ENCODE data around the gene MZT2B. TPM values are rescaled to one million over a fixed set of nuclear protein-coding genes. Genes with fewer than 3 reads are reported as not detected.
"Not testable (repeated sequence)": the region's sequence is repeated elsewhere in the genome, so short reads cannot be mapped to it uniquely, and the experiment has no call there.

MZT2B gene
- total and polyA plus RNA-seq, 4 experiments from 2014 or later: 184 to 207 (median 202) TPM

- no peaks in the 10 kb centered on the region for H3K27me3 ChIP-seq (ENCODE audit: insufficient read depth, low read length)
- H3K4me1 Mint-ChIP-seq: peaks cover 11 to 47% (median 23%) of the 10 kb centered on the region in 4 donors
- DNase-seq: peak; percentile 97 to 98 (median 98)
- H3K4me3 Mint-ChIP-seq: peak within 1 kb of the TSS; percentile 90 to 97 (median 91)
- intact Hi-C loops (cut with micrococcal nuclease): loop anchor here (1.0 to 5.0 kb wide), 6 partner anchors 37 to 1311 kb away; partner anchors contain the start of genes CCDC74B, IMP4, MZT2A and PLEKHB2
- no peaks in the 10 kb centered on the region for H3K36me3 ChIP-seq (ENCODE audit: insufficient read depth, low read length)
- H3K27ac ChIP-seq (ENCODE audit: low read depth, low read length): peak within 1 kb of the TSS; percentile 90
- H3K4me3 ChIP-seq (ENCODE audit: low read length in 2 of 2): peak within 1 kb of the TSS; percentile 81 to 97
- H3K4me1 ChIP-seq (ENCODE audit: insufficient read depth, low read length): peaks cover 28% of the 10 kb centered on the region
- CTCF ChIA-PET (ENCODE audit: partially characterized antibody): interaction anchor here (0.8 to 2.4 kb wide), 8 partner anchors 150 to 1311 kb away, joined by 3 to 32 read pairs (median 3); partner anchors contain the start of genes IMP4 and MZT2A
- H3K27ac Mint-ChIP-seq: peak within 1 kb of the TSS; percentile 94 to 98 (median 96)
- POLR2A ChIA-PET (ENCODE audit: partially characterized antibody): interaction anchor here (0.7 to 5.1 kb wide), 11 partner anchors 11 to 1312 kb away, joined by 3 to 98 read pairs (median 3); partner anchors contain the start of gene IMP4
- H3K9me3 Mint-ChIP-seq: no peaks in the 10 kb centered on the region
- H3K27me3 Mint-ChIP-seq: no peaks in the 10 kb centered on the region
- peaks cover under 1 to 9% of the 10 kb centered on the region in 2 donors for H3K36me3 Mint-ChIP-seq
- H3K9me3 ChIP-seq (ENCODE audit: control insufficient read depth in 1 of 2, low read length in 2 of 2): no peaks in the 10 kb centered on the region
These were observed 660 bp upstream of the MZT2B start, which contains the start of gene SMPD4 for GRCh38 chr2:130181325-130181879. Gene SMPD4, minus strand, starts transcription at chr2:130181602. Its CDS starts 5,010 bp downstream, at chr2:130176592.

- Mint-ChIP-seq H3K27ac (peak overlapping the region; percentile 42 to 82 (median 71)), H3K4me3 (peak overlapping the region; percentile 62 to 83 (median 70)), H3K4me1 (peaks cover 7 to 42% (median 20%) of the 10 kb centered on the region in 4 donors)
- peaks cover 28% of the 10 kb centered on the region for H3K4me1 ChIP-seq (ENCODE audit: insufficient read depth, low read length)
- intact Hi-C loops (cut with micrococcal nuclease): loop anchor here (5.0 kb wide), 2 partner anchors 614 to 924 kb away; partner anchors contain the start of gene PLEKHB2
- peak overlapping the region; percentile 90 for H3K27ac ChIP-seq (ENCODE audit: low read depth, low read length)
- H3K36me3 ChIP-seq (ENCODE audit: insufficient read depth, low read length); H3K9me3 Mint-ChIP-seq; H3K36me3 Mint-ChIP-seq; H3K9me3 ChIP-seq (ENCODE audit: control insufficient read depth in 1 of 2, low read length in 2 of 2); DNase-seq; H3K27me3 Mint-ChIP-seq; H3K27me3 ChIP-seq (ENCODE audit: insufficient read depth, low read length): not testable (repeated sequence)
- CTCF ChIA-PET (ENCODE audit: partially characterized antibody): interaction anchor here (2.4 kb wide), 1 partner anchor 160 kb away, joined by 32 read pairs; the partner anchor contains the start of gene IMP4
- H3K4me3 ChIP-seq (ENCODE audit: low read length in 2 of 2): peak overlapping the region in 1 of 2 donors; percentile 47
- POLR2A ChIA-PET (ENCODE audit: partially characterized antibody): interaction anchor here (2.7 to 5.1 kb wide), 2 partner anchors 159 to 1310 kb away, joined by 14 to 98 read pairs; partner anchors contain the start of gene IMP4
These were observed 907 bp downstream of the MZT2B start for GRCh38 chr2:130182826-130183511.

DNA sequence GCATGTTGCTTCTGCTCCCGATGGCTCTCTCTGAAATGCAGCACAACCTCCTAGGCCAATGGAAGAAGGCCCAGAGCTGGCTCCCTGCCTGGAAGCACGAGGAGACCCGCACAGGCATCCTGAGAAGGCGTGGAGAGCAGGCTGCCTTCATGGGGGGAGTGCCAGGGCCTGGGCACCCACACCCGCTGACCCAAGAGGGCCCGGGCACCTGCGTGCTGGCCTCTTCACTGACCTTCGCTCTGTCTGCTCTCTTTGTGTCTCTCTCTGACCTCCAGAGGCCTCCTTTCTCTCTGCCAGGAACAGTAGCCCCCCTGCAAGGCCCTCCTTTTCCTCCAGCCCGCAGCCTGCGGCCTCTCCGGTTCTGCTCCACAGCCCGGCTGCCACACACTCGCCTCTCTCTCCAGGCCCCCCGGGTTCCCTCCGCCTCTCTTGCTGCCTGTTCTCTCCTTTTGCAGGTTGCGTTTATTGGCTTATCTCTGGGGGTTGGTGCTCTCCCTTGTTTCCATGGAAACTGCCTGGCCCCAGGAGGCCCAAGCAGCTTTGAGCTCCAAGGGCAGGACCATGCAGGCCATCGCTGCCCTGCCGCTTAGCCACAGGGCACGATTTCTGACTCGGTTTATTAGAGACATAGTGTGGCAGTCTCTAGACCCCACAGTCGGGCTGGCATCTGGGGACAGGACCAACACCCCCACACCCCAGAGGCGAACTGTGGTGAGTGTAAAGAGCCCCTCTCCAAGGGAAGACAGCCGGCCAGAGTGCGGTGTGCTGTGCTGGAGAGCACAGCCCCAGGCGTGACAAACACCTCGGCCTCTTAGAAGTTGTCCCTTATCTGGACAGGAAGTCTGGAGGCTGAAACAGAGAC lies 1.7 kb downstream of the MZT2B start:
- H3K4me3 ChIP-seq (ENCODE audit: low read length in 2 of 2): peak overlapping the region in 1 of 2 donors; percentile 47
- POLR2A ChIA-PET (ENCODE audit: partially characterized antibody): no interaction called here
- peaks cover 28% of the 10 kb centered on the region for H3K4me1 ChIP-seq (ENCODE audit: insufficient read depth, low read length)
- H3K36me3 ChIP-seq (ENCODE audit: insufficient read depth, low read length): no peaks in the 10 kb centered on the region
- Mint-ChIP-seq H3K4me3 (peak overlapping the region; percentile 66 to 84 (median 76)), H3K27ac (peak overlapping the region in 6 of 7 donors; percentile 42 to 87 (median 68)), H3K4me1 (peaks cover 4 to 40% (median 18%) of the 10 kb centered on the region in 4 donors), H3K9me3 (no peaks in the 10 kb centered on the region), H3K36me3 (peaks cover 0 to 3% of the 10 kb centered on the region in 2 donors), H3K27me3 (no peaks in the 10 kb centered on the region)
- peak overlapping the region; percentile 90 for H3K27ac ChIP-seq (ENCODE audit: low read depth, low read length)
- no peaks in the 10 kb centered on the region for H3K9me3 ChIP-seq (ENCODE audit: control insufficient read depth in 1 of 2, low read length in 2 of 2)
- intact Hi-C loops (cut with micrococcal nuclease): loop anchor here (5.0 kb wide), 2 partner anchors 614 to 924 kb away; partner anchors contain the start of gene PLEKHB2
- CTCF ChIA-PET (ENCODE audit: partially characterized antibody): no interaction called here
- no peak for DNase-seq
- no peaks in the 10 kb centered on the region for H3K27me3 ChIP-seq (ENCODE audit: insufficient read depth, low read length)

GRCh38 chr2:130185436-130185835 lies 3.4 kb downstream of the MZT2B start:
- no peaks in the 10 kb centered on the region for H3K9me3 ChIP-seq (ENCODE audit: control insufficient read depth in 1 of 2, low read length in 2 of 2)
- H3K4me3 ChIP-seq (ENCODE audit: low read length in 2 of 2): no peak overlapping the region
- intact Hi-C loops (cut with micrococcal nuclease): no loop called here
- H3K4me1 Mint-ChIP-seq: peaks cover 4 to 35% (median 17%) of the 10 kb centered on the region in 4 donors
- POLR2A ChIA-PET (ENCODE audit: partially characterized antibody): interaction anchor here (1.1 kb wide), 1 partner anchor 157 kb away, joined by 3 read pairs; the partner anchor contains the start of gene IMP4
- CTCF ChIA-PET (ENCODE audit: partially characterized antibody): no interaction called here
- H3K27ac ChIP-seq (ENCODE audit: low read depth, low read length): no peak overlapping the region
- H3K27ac Mint-ChIP-seq: peak overlapping the region in 3 of 7 donors; percentile 22 to 40 (median 35)
- no peaks in the 10 kb centered on the region for H3K36me3 ChIP-seq (ENCODE audit: insufficient read depth, low read length)
- no peaks in the 10 kb centered on the region for H3K9me3 Mint-ChIP-seq
- no peaks in the 10 kb centered on the region for H3K27me3 Mint-ChIP-seq
- no peaks in the 10 kb centered on the region for H3K27me3 ChIP-seq (ENCODE audit: insufficient read depth, low read length)
- H3K4me3 Mint-ChIP-seq: peak overlapping the region in 1 of 8 donors; percentile 55
- peaks cover 25% of the 10 kb centered on the region for H3K4me1 ChIP-seq (ENCODE audit: insufficient read depth, low read length)
- H3K36me3 Mint-ChIP-seq: peaks cover 0 to 3% of the 10 kb centered on the region in 2 donors
- DNase-seq: no peak

DNA sequence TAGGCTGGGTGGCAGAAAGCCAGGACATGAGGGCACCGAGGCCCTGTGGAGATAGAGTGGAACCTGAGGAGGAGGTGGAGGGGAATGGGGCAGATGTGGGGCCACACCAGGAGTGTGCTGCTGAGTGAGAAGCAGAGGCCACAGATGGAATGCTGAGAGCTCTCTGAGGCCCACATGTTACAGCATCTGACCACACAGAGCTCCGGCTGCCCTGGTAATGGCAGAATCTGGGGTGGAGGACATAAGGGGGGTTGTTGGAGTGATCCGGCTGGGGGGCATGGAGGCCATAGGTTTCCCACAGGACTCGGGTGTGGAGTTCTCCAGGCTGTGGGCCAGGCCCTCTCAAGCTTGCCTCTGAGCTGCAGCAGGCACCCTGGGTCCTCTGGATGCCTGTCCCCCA lies 3.8 kb downstream of the MZT2B start:
- POLR2A ChIA-PET (ENCODE audit: partially characterized antibody): no interaction called here
- CTCF ChIA-PET (ENCODE audit: partially characterized antibody): interaction anchor here (1.3 kb wide), 1 partner anchor 170 kb away, joined by 3 read pairs; the partner anchor contains the start of gene PTPN18

GRCh38 chr2:130186391-130186790 lies 4.3 kb downstream of the MZT2B start:
- H3K4me1 ChIP-seq (ENCODE audit: insufficient read depth, low read length): peaks cover 17% of the 10 kb centered on the region
- H3K27ac ChIP-seq (ENCODE audit: low read depth, low read length): no peak overlapping the region
- H3K4me3 ChIP-seq (ENCODE audit: low read length in 2 of 2): no peak overlapping the region
- Mint-ChIP-seq H3K27ac (peak overlapping the region in 3 of 7 donors; percentile 7 to 68 (median 35)), H3K4me1 (peaks cover 2 to 28% (median 11%) of the 10 kb centered on the region in 4 donors), H3K36me3 (peaks cover 3 to 10% of the 10 kb centered on the region in 2 donors), H3K27me3 (no peaks in the 10 kb centered on the region), H3K9me3 (no peaks in the 10 kb centered on the region), H3K4me3 (no peak overlapping the region)
- no peaks in the 10 kb centered on the region for H3K9me3 ChIP-seq (ENCODE audit: control insufficient read depth in 1 of 2, low read length in 2 of 2)
- no peaks in the 10 kb centered on the region for H3K36me3 ChIP-seq (ENCODE audit: insufficient read depth, low read length)
- CTCF ChIA-PET (ENCODE audit: partially characterized antibody): interaction anchor here (1.3 kb wide), 1 partner anchor 169 kb away, joined by 3 read pairs; the partner anchor contains the start of gene PTPN18
- POLR2A ChIA-PET (ENCODE audit: partially characterized antibody): no interaction called here
- intact Hi-C loops (cut with micrococcal nuclease): no loop called here
- H3K27me3 ChIP-seq (ENCODE audit: insufficient read depth, low read length): no peaks in the 10 kb centered on the region
- no peak for DNase-seq

More for the DNA sequence above, 3.8 kb downstream of the MZT2B start:
- Histone ChIP-seq H3K9me3 (ENCODE audit: control insufficient read depth in 1 of 2, low read length in 2 of 2) (no peaks in the 10 kb centered on the region), H3K4me1 (ENCODE audit: insufficient read depth, low read length) (peaks cover 20% of the 10 kb centered on the region), H3K36me3 (ENCODE audit: insufficient read depth, low read length) (no peaks in the 10 kb centered on the region), H3K4me3 (ENCODE audit: low read length in 2 of 2) (no peak overlapping the region), H3K27ac (ENCODE audit: low read depth, low read length) (no peak overlapping the region), H3K27me3 (ENCODE audit: insufficient read depth, low read length) (no peaks in the 10 kb centered on the region)
- intact Hi-C loops (cut with micrococcal nuclease): no loop called here
- Mint-ChIP-seq H3K27ac (peak overlapping the region in 2 of 7 donors; percentile 35 to 40), H3K27me3 (no peaks in the 10 kb centered on the region), H3K36me3 (peaks cover 0 to 6% of the 10 kb centered on the region in 2 donors), H3K4me3 (peak overlapping the region in 1 of 8 donors; percentile 25), H3K9me3 (no peaks in the 10 kb centered on the region), H3K4me1 (peaks cover 3 to 30% (median 14%) of the 10 kb centered on the region in 4 donors)
- no peak for DNase-seq

All from CD4-positive, alpha-beta memory T cell (primary cell).